T-helper 1 cell treated with Interleukin-12 subunit alpha and Interleukin-12 subunit beta and Interleukin-4 antibody, amounts not matched to agents 30 ng/mL and 1 ng/mL, for 36 hours (primary cell): Measurements from ENCODE around the gene NOXA1. TPM values are rescaled to one million over a fixed set of nuclear protein-coding genes. Genes with fewer than 3 reads are reported as not detected.

Experiments used
- intact Hi-C: fragments of 100-400 bp; cut with micrococcal nuclease; formaldehyde crosslinking; loops from one replicate; pipeline ENCODE4 v1.15.1; 2024
- total RNA-seq: library from RNA; stranded (reverse); gene quantifications from 2 replicates; pipeline ENCODE4 v1.2.3, GENCODE V29; 2022

Gene NOXA1
- total RNA-seq, 1 donor from 2014 or later: 0.44 TPM

GRCh38 chr9:137437691-137438590, 14.7 kb downstream of the NOXA1 start:
- intact Hi-C loops: no loop called here

- intact Hi-C loops: no loop called here
Measured at GRCh38 chr9:137438591-137439157, 15.5 kb downstream of the NOXA1 start.

GRCh38 chr9:137439158-137439714, 16.0 kb downstream of the NOXA1 start:
- intact Hi-C loops: no loop called here

GRCh38 chr9:137441289-137441934, 18.2 kb downstream of the NOXA1 start, which contains the start of gene ENTPD8:
Gene ENTPD8 (minus strand): TSS chr9:137441357. CDS start chr9:137438285, 3,072 bp downstream.
- intact Hi-C loops: no loop called here

GRCh38 chr9:137441935-137442321, 18.7 kb downstream of the NOXA1 start:
- intact Hi-C loops: no loop called here

GRCh38 chr9:137444106-137444790, 21.1 kb downstream of the NOXA1 start:
- intact Hi-C loops: no loop called here

GRCh38 chr9:137445275-137445807, 22.1 kb downstream of the NOXA1 start:
- intact Hi-C loops: loop anchor here (1.0 kb wide), 2 partner anchors 22 to 151 kb away; partner anchors contain the start of genes EXD3 and NOXA1

- intact Hi-C loops: loop anchor here (1.0 kb wide), 2 partner anchors 23 to 152 kb away; partner anchors contain the start of genes EXD3 and NOXA1
Measured at GRCh38 chr9:137445930-137446431, 22.8 kb downstream of the NOXA1 start.

GRCh38 chr9:137446851-137447471, 23.8 kb downstream of the NOXA1 start:
- intact Hi-C loops: no loop called here

GRCh38 chr9:137447722-137448601, 24.8 kb downstream of the NOXA1 start:
- intact Hi-C loops: no loop called here

GRCh38 chr9:137448602-137448962, 25.4 kb downstream of the NOXA1 start:
- intact Hi-C loops: no loop called here

- intact Hi-C loops: no loop called here
Measured at GRCh38 chr9:137449081-137449844, 26.1 kb downstream of the NOXA1 start.

- intact Hi-C loops: loop anchor here (5.0 to 10.0 kb wide), 4 partner anchors 298 to 905 kb away; partner anchors contain the start of genes NOTCH1, PAXX and TMEM141
Measured at GRCh38 chr9:137449931-137450538, 26.8 kb downstream of the NOXA1 start.

GRCh38 chr9:137450539-137451222, 27.5 kb downstream of the NOXA1 start:
- intact Hi-C loops: loop anchor here (5.0 to 10.0 kb wide), 4 partner anchors 298 to 906 kb away; partner anchors contain the start of genes NOTCH1, PAXX and TMEM141

- intact Hi-C loops: loop anchor here (5.0 to 10.0 kb wide), 4 partner anchors 299 to 907 kb away; partner anchors contain the start of genes NOTCH1, PAXX and TMEM141
Measured at GRCh38 chr9:137451264-137452005, 28.2 kb downstream of the NOXA1 start.
